Omental fat pad (tissue), 4 donors: ENCODE results near the gene NOS1. TPM values are rescaled to one million over a fixed set of nuclear protein-coding genes. Genes with fewer than 3 reads are reported as not detected.

Source experiments
- ATAC-seq: fragments of 150-250 bp; one replicate; pipeline ENCODE4 v1.9.1; 2016; ENCODE audit warnings: mild to moderate bottlenecking, moderate library complexity; ENCODE audit not compliant: low FRiP score
- DNase-seq: peaks from one replicate; pipeline ENCODE4 v3.0.0-alpha.2; 2019; ENCODE audit warnings: low spot score
- total RNA-seq, 4 donors: library from RNA; depleted of rRNA; stranded (reverse); fragments of >200 nt; gene quantifications; one replicate each; pipeline ENCODE4 v1.1.0, GENCODE V29; 2016
- TF ChIP-seq, protein P1 (sequence below), 3 donors: fragments of 450-650 bp; IDR thresholded peaks; one replicate each; pipeline ENCODE4 v1.5.1; 2016 to 2017; ENCODE audit warnings: antibody characterized with exemption in 3 of 3, mild to moderate bottlenecking in 3 of 3, moderate library complexity in 2 of 3

NOS1 gene
- total RNA-seq, 4 donors from 2014 or later: under 0.01 to 1.4 (median 0.11) TPM

GRCh38 chr12:117255386-117255785, 106.0 kb downstream of the NOS1 start:
- TF ChIP-seq, protein P1, sequence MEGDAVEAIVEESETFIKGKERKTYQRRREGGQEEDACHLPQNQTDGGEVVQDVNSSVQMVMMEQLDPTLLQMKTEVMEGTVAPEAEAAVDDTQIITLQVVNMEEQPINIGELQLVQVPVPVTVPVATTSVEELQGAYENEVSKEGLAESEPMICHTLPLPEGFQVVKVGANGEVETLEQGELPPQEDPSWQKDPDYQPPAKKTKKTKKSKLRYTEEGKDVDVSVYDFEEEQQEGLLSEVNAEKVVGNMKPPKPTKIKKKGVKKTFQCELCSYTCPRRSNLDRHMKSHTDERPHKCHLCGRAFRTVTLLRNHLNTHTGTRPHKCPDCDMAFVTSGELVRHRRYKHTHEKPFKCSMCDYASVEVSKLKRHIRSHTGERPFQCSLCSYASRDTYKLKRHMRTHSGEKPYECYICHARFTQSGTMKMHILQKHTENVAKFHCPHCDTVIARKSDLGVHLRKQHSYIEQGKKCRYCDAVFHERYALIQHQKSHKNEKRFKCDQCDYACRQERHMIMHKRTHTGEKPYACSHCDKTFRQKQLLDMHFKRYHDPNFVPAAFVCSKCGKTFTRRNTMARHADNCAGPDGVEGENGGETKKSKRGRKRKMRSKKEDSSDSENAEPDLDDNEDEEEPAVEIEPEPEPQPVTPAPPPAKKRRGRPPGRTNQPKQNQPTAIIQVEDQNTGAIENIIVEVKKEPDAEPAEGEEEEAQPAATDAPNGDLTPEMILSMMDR (IDR thresholded peaks at IDR 0.05): no peak
- ATAC-seq (no peak), DNase-seq (no peak)

DNA sequence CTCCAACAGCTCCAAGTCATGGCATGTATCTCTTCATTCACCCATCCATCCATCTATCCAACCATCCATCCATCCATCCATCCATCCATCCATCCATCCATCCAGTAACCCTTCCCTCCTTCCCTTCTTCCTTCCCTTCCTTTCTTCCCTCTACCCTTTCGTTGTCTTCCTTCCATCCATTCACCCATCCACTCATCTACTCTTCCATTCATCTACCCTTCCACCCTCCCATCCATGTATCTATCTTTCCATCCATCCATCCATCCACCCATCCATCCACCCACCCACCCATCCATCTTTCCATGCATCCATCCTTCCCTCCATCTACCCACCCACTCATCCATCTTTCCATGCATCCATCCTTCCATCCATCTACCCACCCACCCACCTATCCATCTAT, 117.9 kb downstream of the NOS1 start:
- ATAC-seq: no peak
- TF ChIP-seq, protein P1 (IDR thresholded peaks at IDR 0.05): no peak
- DNase-seq: no peak

DNA sequence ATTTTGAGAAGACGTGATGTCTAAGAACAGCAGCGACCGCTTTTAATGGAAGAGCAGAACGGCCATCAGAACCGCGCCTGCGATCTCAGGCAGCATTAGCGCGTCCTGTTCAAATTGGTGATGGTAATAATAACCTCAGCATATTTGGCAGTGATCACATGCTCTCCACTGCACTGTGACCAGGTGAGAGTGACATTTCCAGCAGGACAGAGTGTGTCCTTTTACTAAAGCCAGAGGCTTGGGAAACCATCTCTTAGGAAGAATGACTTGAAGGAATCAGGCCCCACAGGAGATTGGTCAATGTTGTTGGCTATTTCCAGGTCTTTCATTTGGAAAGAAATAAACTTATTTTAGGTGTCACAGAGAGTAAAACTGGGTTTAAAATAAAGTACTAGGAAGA, 119.7 kb downstream of the NOS1 start:
- ATAC-seq: no peak
- TF ChIP-seq, protein P1 (IDR thresholded peaks at IDR 0.05): no peak
- DNase-seq: no peak

- DNase-seq (no peak), ATAC-seq (no peak)
- TF ChIP-seq, protein P1 (IDR thresholded peaks at IDR 0.05): no peak
Observed at GRCh38 chr12:117240081-117240755, 121.2 kb downstream of the NOS1 start.

- DNase-seq (peak; percentile 85), ATAC-seq (no peak)
- TF ChIP-seq, protein P1 (IDR thresholded peaks at IDR 0.05): no peak
Observed at GRCh38 chr12:117236456-117237001, 124.9 kb downstream of the NOS1 start.

DNA sequence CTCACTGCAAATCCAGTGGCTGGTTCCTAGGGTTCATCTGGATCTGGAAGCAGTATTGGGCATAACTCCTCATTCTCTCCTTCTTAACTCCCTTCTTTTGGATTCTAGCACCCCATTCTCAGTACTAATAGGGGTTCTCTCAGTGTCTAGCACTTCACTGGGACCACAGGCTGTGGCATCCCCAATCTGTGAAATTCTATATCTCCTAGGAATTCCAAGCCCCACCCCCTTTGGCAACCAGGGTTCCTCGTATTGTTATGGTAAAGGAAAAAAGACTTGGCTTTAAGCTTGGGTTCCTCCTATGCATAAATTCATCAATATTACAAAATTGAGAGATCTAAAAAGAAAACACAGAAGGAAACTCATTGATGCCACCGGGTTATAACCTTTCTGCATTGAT, 126.2 kb downstream of the NOS1 start:
- TF ChIP-seq, protein P1 (IDR thresholded peaks at IDR 0.05): no peak

DNA sequence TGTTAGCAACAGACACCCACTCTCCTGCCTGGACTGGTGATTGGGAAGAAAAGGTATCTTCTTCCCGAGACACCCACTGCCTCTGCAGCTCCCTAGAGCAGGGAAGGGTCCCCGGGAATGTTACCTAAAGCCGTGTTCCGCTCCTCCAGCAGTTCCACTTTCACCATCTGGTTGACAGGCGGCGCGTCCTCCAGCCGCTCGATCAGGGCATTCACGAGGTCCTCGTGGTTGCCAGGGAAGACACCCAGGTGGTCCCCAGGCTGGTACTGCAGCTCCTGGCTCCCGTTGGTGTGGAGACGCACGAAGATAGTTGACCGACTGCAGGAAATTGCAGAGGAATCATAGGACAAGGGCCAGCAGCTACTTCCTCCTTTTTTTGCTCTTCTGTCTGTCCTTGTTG, 127.0 kb downstream of the NOS1 start:
- ATAC-seq: no peak
- TF ChIP-seq, protein P1 (IDR thresholded peaks at IDR 0.05): no peak
- no peak for DNase-seq

More for the DNA sequence above, 126.2 kb downstream of the NOS1 start:
- ATAC-seq (no peak), DNase-seq (no peak)
